HepG2 (cell line): ENCODE results near the gene GREM2. TPM values are rescaled to one million over a fixed set of nuclear protein-coding genes. Genes with fewer than 3 reads are reported as not detected.

Source experiments
- ATAC-seq: fragments of 200-7000 bp; cut with Tn5 transposase; 3 replicates; pipeline ENCODE4 v1.9.1; 2020; ENCODE audit warnings: mild to moderate bottlenecking, moderate library complexity
- BruUV-seq: library from RNA; stranded (reverse); fragments of 400-500 nt; replicated peaks from 2 replicates; lab custom pipeline; 2021; lab: Mats Ljungman, UMichigan
- CTCF ChIA-PET: fragments of 300-600 bp; formaldehyde crosslinking; extraction: SDS; loops from one replicate; lab custom pipeline; 2021; ENCODE audit warnings: low total read pairs, inconsistent platforms, low intra/inter-chr PET ratio; lab: Yijun Ruan, JAX
- POLR2A ChIA-PET: fragments of 350-600 bp; sonication (Branson Sonifier 250); formaldehyde crosslinking; loops from one replicate; lab custom pipeline; 2020; ENCODE audit warnings: antibody characterized with exemption, inconsistent platforms; lab: Yijun Ruan, JAX
- DNase-seq: peaks from one replicate; pipeline ENCODE4 v3.0.0-alpha.2; 2015; ENCODE audit warnings: low spot score
- FAIRE-seq: peaks from 3 replicates; lab custom pipeline; 2011; peaks lifted over from hg19 to GRCh38; lab: Jason Lieb, UNC
- H2AFZ ChIP-seq: one replicate; pipeline ENCODE4 v1.6.1; 2011; ENCODE audit warnings: low read length, inconsistent platforms
- H3K27ac ChIP-seq: fragments of 300-600 bp; 3 replicates; pipeline ENCODE4 v1.8.0; 2011; ENCODE audit warnings: mixed run types, mild to moderate bottlenecking, mixed read lengths, low read length, inconsistent platforms; ENCODE audit not compliant: insufficient read depth; ENCODE audit errors: extremely low read length
- H3K27me3 ChIP-seq, 2 experiments: fragments of 200-600 bp in 1 of 2; 2 replicates in 1 of 2; 3 replicates in 1 of 2; pipeline versions ENCODE4 v1.6.0 to v1.8.0; 2011; ENCODE audit warnings: low read length in 2 of 2, mild to moderate bottlenecking in 2 of 2, moderate library complexity in 2 of 2, inconsistent platforms in 1 of 2; ENCODE audit not compliant: insufficient read depth in 2 of 2, control insufficient read depth in 1 of 2
- H3K36me3 ChIP-seq, 2 experiments: fragments of 200-600 bp in 1 of 2; replicated peaks in 1 of 2; 2 replicates in 1 of 2; 3 replicates in 1 of 2; pipeline versions ENCODE4 v1.5.1 to v1.8.0; 2011; ENCODE audit warnings: low read length in 2 of 2, inconsistent platforms in 1 of 2; ENCODE audit not compliant: insufficient read depth in 2 of 2, control insufficient read depth in 1 of 2
- H3K4me1 ChIP-seq: 2 replicates; pipeline ENCODE4 v1.5.1; 2012; ENCODE audit warnings: low read length, inconsistent platforms; ENCODE audit not compliant: insufficient read depth
- H3K4me2 ChIP-seq: 2 replicates; pipeline ENCODE4 v1.6.0; 2011; ENCODE audit warnings: low read depth, low read length, inconsistent platforms
- H3K4me3 ChIP-seq, 3 experiments: fragments of 200-600 bp in 1 of 3; sonication (generic), shearing (Covaris generic) in 1 of 3; replicated peaks in 1 of 3; 2 replicates each; pipeline ENCODE4 v1.5.1; 2011 to 2016; ENCODE audit warnings: low read length in 3 of 3, inconsistent platforms in 2 of 3, low read depth in 2 of 3, mild to moderate bottlenecking in 2 of 3, control low read depth in 1 of 3, mixed read lengths in 1 of 3; ENCODE audit not compliant: insufficient read depth in 1 of 3
- H3K79me2 ChIP-seq: one replicate; pipeline ENCODE4 v1.6.1; 2011; ENCODE audit warnings: low read length, inconsistent platforms; ENCODE audit not compliant: insufficient read depth
- H3K9ac ChIP-seq: 2 replicates; pipeline ENCODE4 v1.6.0; 2011; ENCODE audit warnings: mild to moderate bottlenecking, low read depth, low read length, inconsistent platforms; ENCODE audit not compliant: insufficient read depth
- H3K9me3 ChIP-seq: 2 replicates; pipeline ENCODE4 v1.5.1; 2012; ENCODE audit warnings: mild to moderate bottlenecking, low read length
- H4K20me1 ChIP-seq: 2 replicates; pipeline ENCODE4 v1.6.0; 2011; ENCODE audit warnings: inconsistent platforms, mild to moderate bottlenecking, low read length, moderate library complexity; ENCODE audit not compliant: insufficient read depth
- CENPX ChIP-seq: sonication (generic); formaldehyde crosslinking; IDR thresholded peaks from 2 replicates; pipeline ENCODE4 v1.9.0; 2021; ENCODE audit warnings: mild to moderate bottlenecking, missing genetic modification reagents, moderate library complexity
- FUBP1 ChIP-seq: sonication (generic); formaldehyde crosslinking; IDR thresholded peaks from 2 replicates; pipeline ENCODE4 v1.5.1; 2020; ENCODE audit warnings: missing genetic modification reagents, mild to moderate bottlenecking, borderline replicate concordance
- HNF4G ChIP-seq, 2 experiments: sonication (generic) in 1 of 2; formaldehyde crosslinking in 1 of 2; IDR thresholded peaks; 2 replicates each; pipeline versions ENCODE4 v1.4.0 to v1.6.1; 2011 to 2020; ENCODE audit warnings: borderline replicate concordance in 2 of 2, low read depth in 2 of 2, mild to moderate bottlenecking in 2 of 2, low read length in 1 of 2, missing genetic modification reagents in 1 of 2, moderate library complexity in 1 of 2
- KLF16 ChIP-seq, 2 experiments: sonication (generic) in 1 of 2; formaldehyde crosslinking in 1 of 2; IDR thresholded peaks; 2 replicates each; pipeline versions ENCODE4 v1.6.1 to v1.8.0; 2016 to 2023; ENCODE audit warnings: missing genetic modification reagents in 2 of 2, missing compliant biosample characterization in 1 of 2
- PHF21A ChIP-seq: sonication (generic); formaldehyde crosslinking; IDR thresholded peaks from 2 replicates; pipeline ENCODE4 v1.5.0; 2020; ENCODE audit warnings: mild to moderate bottlenecking, missing genetic modification reagents
- PRDM4 ChIP-seq: sonication (generic); formaldehyde crosslinking; IDR thresholded peaks from 2 replicates; pipeline ENCODE4 v1.9.0; 2021; ENCODE audit warnings: missing genetic modification reagents, borderline replicate concordance
- TRIM22 ChIP-seq: fragments of 450-650 bp; IDR thresholded peaks from 2 replicates; pipeline ENCODE4 v1.6.1; 2017
- ZBTB21 ChIP-seq: sonication (generic); formaldehyde crosslinking; IDR thresholded peaks from 2 replicates; pipeline ENCODE4 v1.4.0; 2020; ENCODE audit warnings: missing genetic modification reagents
- ZFP37 ChIP-seq: sonication (generic); formaldehyde crosslinking; IDR thresholded peaks from 2 replicates; pipeline ENCODE4 v1.4.0; 2020; ENCODE audit warnings: missing genetic modification reagents, borderline replicate concordance
- ZNF10 ChIP-seq: sonication (generic); formaldehyde crosslinking; IDR thresholded peaks from 2 replicates; pipeline ENCODE4 v1.4.0; 2020; ENCODE audit warnings: mild to moderate bottlenecking, low read depth, missing genetic modification reagents, borderline replicate concordance
- ZNF335 ChIP-seq: sonication (generic); formaldehyde crosslinking; IDR thresholded peaks from 2 replicates; pipeline ENCODE4 v1.4.0; 2020; ENCODE audit warnings: missing genetic modification reagents
- ZNF512B ChIP-seq: sonication (generic); formaldehyde crosslinking; IDR thresholded peaks from 2 replicates; pipeline ENCODE4 v1.5.1; 2020; ENCODE audit warnings: missing genetic modification reagents, mild to moderate bottlenecking, borderline replicate concordance
- WGBS: methylation state at CpG from one replicate; pipeline ENCODE4 v1.1.6; 2017; ENCODE audit warnings: low lambda C conversion rate; 5-methylcytosine and 5-hydroxymethylcytosine counted together
- in situ Hi-C: cut with HindIII; loops from 2 replicates; pipeline ENCODE4 v1.10.0; 2017; ENCODE audit warnings: low pct_unique_long_range_greater_than_20kb; ENCODE audit not compliant: extremely low pct_ligation_motif_present
- intact Hi-C: fragments of 100-400 bp; cut with micrococcal nuclease; formaldehyde crosslinking; loops from one replicate; pipeline ENCODE4 v1.10.0; 2022; ENCODE audit not compliant: unreplicated experiment
- polyA plus RNA-seq, 8 experiments: library from polyadenylated mRNA; depleted of rRNA in 3 of 8; stranded (reverse) in 7 of 8; unstranded in 1 of 8; fragments of >200 nt; fragmentation: Illumina TruSeq in 4 of 8; extraction: Trizol in 4 of 8; gene quantifications; 2 replicates each; pipeline versions ENCODE4 v1.2.1 to v1.2.3, GENCODE V29; 2011 to 2016; ENCODE audit warnings: low read depth in 4 of 8, missing spikeins in 1 of 8, mixed read lengths in 1 of 8; ENCODE audit not compliant: insufficient read depth in 1 of 8
- total RNA-seq, 5 experiments: library from RNA; depleted of rRNA; stranded (reverse); fragments of >200 nt; fragmentation: Illumina TruSeq; extraction: Trizol; gene quantifications; 2 replicates each; pipeline ENCODE4 v1.2.3, GENCODE V29; 2016; ENCODE audit warnings: low read depth in 1 of 5

GREM2 gene
- total and polyA plus RNA-seq, 2 of the 13 experiments (the other 11 are each of a cell fraction or from before 2014, with no cell fraction given) = 0.07 TPM; not detected in 1

DNA sequence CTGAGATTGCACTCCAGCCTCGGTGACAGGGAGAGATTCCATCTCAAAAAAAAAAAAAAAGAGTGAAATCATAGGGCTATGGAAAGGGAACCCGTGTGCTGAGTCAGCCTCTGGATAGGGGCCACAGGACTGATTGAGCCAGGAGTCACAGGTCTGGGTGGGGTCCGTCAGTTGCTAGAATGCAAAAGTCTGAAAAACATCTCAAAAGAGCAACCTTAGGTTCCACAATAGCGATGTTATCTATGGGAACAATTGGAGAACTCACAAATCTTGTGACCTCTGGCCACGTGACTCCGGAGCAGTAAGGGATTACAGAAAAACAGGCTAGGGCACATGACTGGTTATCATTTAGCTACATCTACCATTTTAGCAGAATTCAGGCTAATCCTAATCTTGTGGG is 32.8 kb upstream of the GREM2 start:
- BruUV-seq = no TSS peak
- H4K20me1 ChIP-seq = no peaks in the 10 kb centered on the region
- TF ChIP-seq CENPX (CRISPR knock-in tag) (no peak), PHF21A (CRISPR knock-in tag) (no peak), TRIM22 (no peak), ZFP37 (no peak), ZNF10 (CRISPR knock-in tag) (no peak), PRDM4 (CRISPR knock-in tag) (no peak), ZNF335 (CRISPR knock-in tag) (no peak), ZNF512B (CRISPR knock-in tag) (no peak), KLF16 (CRISPR knock-in tag; IDR thresholded peaks at IDR 0.05) (no peak), FUBP1 (no peak), ZBTB21 (CRISPR knock-in tag) (no peak), HNF4G (IDR thresholded peaks at IDR 0.05; ENCODE audit: borderline replicate concordance, low read depth, low read length) (no peak), HNF4G (CRISPR knock-in tag; IDR thresholded peaks at IDR 0.05; ENCODE audit: borderline replicate concordance, low read depth) (no peak)
- H3K4me2 ChIP-seq = no peak overlapping the region
- H3K27ac ChIP-seq = no peak overlapping the region
- 4% methylated on average over 6 of the region's 6 CpGs for WGBS
- no peak overlapping the region for H2AFZ ChIP-seq
- FAIRE-seq (no peak), ATAC-seq (no peak), DNase-seq (no peak)
- no peaks in the 10 kb centered on the region for H3K27me3 ChIP-seq
- H3K36me3 ChIP-seq = no peaks in the 10 kb centered on the region
- in situ Hi-C loops = no loop called here
- H3K9me3 ChIP-seq = no peaks in the 10 kb centered on the region
- ChIA-PET POLR2A (no interaction called here), CTCF (no interaction called here)
- H3K4me1 ChIP-seq = no peaks in the 10 kb centered on the region
- no peaks in the 10 kb centered on the region for H3K79me2 ChIP-seq
- no peak overlapping the region for H3K9ac ChIP-seq
- intact Hi-C loops = no loop called here
- no peak overlapping the region for H3K4me3 ChIP-seq
